Sigmoid colon (tissue), 4 donors: ENCODE results near the gene KAZN.

Experiments
- CTCF ChIP-seq, 4 experiments: fragments of 450-650 bp in 3 of 4; fragments of 200-600 bp in 1 of 4; IDR thresholded peaks; one replicate each; pipeline ENCODE4 v1.5.1; 2016 to 2019; ENCODE audit warnings: antibody characterized with exemption in 4 of 4, mild to moderate bottlenecking in 3 of 4, moderate library complexity in 2 of 4
- POLR2A ChIP-seq, 2 donors: fragments of 450-650 bp; IDR thresholded peaks; one replicate each; pipeline ENCODE4 v1.6.1; 2016; ENCODE audit warnings: antibody characterized with exemption in 2 of 2, mild to moderate bottlenecking in 2 of 2, moderate library complexity in 2 of 2
- POLR2AphosphoS5 ChIP-seq, 4 donors: sonication (generic); formaldehyde crosslinking; IDR thresholded peaks; one replicate each; pipeline ENCODE4 v1.6.1; 2017; ENCODE audit warnings: antibody characterized with exemption in 4 of 4

- TF ChIP-seq POLR2AphosphoS5 (IDR thresholded peaks at IDR 0.05) (no peak), POLR2A (IDR thresholded peaks at IDR 0.05) (no peak), CTCF (IDR thresholded peaks at IDR 0.05) (no peak)
These were observed 396.5 kb downstream of the KAZN start for GRCh38 chr1:14994841-14995437.
